ENCODE measurements around the gene GCN1.

DNA sequence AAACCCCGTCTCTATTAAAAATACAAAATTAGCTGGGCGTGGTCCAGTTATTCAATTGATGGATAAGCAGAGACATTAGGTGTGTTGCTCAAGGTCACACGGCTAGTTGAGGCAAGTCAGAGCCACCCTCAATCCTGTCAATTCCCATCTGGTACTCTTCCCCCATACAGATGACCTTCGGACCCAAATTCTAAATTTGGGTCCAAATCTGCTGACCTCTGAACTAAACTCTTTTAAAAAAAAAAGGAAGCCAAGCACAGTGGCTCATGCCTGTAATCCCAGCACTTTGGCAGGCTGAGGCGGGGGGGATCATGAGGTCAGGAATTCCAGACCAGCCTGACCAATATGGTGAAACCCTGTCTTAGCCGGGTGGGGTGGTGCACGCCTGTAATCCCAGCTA, 23.9 kb downstream of the GCN1 start:
- TF ChIP-seq, protein P1, sequence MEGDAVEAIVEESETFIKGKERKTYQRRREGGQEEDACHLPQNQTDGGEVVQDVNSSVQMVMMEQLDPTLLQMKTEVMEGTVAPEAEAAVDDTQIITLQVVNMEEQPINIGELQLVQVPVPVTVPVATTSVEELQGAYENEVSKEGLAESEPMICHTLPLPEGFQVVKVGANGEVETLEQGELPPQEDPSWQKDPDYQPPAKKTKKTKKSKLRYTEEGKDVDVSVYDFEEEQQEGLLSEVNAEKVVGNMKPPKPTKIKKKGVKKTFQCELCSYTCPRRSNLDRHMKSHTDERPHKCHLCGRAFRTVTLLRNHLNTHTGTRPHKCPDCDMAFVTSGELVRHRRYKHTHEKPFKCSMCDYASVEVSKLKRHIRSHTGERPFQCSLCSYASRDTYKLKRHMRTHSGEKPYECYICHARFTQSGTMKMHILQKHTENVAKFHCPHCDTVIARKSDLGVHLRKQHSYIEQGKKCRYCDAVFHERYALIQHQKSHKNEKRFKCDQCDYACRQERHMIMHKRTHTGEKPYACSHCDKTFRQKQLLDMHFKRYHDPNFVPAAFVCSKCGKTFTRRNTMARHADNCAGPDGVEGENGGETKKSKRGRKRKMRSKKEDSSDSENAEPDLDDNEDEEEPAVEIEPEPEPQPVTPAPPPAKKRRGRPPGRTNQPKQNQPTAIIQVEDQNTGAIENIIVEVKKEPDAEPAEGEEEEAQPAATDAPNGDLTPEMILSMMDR (IDR thresholded peaks at IDR 0.05) = no peak
- no peak for TF ChIP-seq POLR2A (IDR thresholded peaks at IDR 0.05)

Measured in heart left ventricle (tissue), 13 donors.